ENCODE measurements around the gene RFX4. TPM values are rescaled to one million over a fixed set of nuclear protein-coding genes. Genes with fewer than 3 reads are reported as not detected.

Gene RFX4
- polyA plus RNA-seq, 2 donors: not detected

DNA sequence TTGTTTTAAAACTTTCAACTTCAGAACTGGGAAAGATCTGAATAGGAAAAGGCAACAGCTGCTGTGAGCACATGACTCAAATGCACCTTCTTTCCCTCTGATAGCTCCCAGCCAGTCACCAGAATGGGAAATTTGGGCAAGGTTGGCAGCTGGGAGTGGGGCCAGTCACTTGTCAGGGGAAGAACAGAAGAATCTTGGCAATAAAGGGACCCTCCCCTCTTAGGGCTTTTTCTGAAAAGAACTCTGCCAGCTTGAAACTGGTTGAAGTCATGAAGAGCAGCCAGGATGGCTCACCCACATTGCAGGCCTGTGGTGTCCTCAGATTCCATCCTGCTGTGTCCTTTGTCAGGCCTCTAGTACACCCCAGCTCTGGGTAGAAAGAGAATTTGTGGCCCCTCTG lies 181.4 kb downstream of the RFX4 start:
- Histone ChIP-seq H3K4me3 (ENCODE audit: low read depth in 1 of 2, low read length in 2 of 2) (no peak overlapping the region), H3K36me3 (ENCODE audit: control insufficient read depth in 2 of 2, insufficient read depth in 2 of 2, low read length in 1 of 2) (no peaks in the 10 kb centered on the region), H3K27ac (ENCODE audit: low read depth in 2 of 2, low read length in 1 of 2) (no peak overlapping the region), H3K27me3 (ENCODE audit: control insufficient read depth in 1 of 2, insufficient read depth in 2 of 2, low read length in 2 of 2) (no peaks in the 10 kb centered on the region), H3K4me1 (ENCODE audit: control insufficient read depth in 2 of 2, insufficient read depth in 2 of 2, low read length in 1 of 2) (no peaks in the 10 kb centered on the region), H3K9me3 (ENCODE audit: control insufficient read depth in 2 of 2, insufficient read depth in 1 of 2, low read depth in 1 of 2, low read length in 1 of 2) (no peaks in the 10 kb centered on the region)

DNA sequence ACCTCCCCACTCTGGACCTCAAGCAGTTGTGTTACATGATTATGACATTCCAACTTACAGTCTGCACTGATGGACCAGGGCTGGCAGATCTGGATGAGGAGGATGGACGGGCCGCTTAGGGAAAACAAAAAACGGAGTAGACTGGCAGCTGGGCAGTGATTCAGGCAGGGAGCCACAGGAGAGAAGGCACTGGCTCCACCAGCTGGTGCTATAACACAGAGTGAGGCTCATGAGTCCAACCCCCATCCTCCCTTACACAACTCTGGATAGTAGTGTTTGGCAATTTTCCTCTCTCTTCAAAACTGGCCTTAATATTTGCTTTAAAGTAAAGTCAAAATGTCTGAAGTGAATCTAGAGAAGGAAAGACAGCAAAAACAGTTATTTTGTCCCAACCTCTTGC lies 181.9 kb downstream of the RFX4 start:
- Histone ChIP-seq H3K27ac (ENCODE audit: low read depth in 2 of 2, low read length in 1 of 2) (no peak overlapping the region), H3K4me3 (ENCODE audit: low read depth in 1 of 2, low read length in 2 of 2) (no peak overlapping the region)
- 89 to 90% methylated on average over 3 of the region's 3 CpGs for WGBS, 2 donors

DNA sequence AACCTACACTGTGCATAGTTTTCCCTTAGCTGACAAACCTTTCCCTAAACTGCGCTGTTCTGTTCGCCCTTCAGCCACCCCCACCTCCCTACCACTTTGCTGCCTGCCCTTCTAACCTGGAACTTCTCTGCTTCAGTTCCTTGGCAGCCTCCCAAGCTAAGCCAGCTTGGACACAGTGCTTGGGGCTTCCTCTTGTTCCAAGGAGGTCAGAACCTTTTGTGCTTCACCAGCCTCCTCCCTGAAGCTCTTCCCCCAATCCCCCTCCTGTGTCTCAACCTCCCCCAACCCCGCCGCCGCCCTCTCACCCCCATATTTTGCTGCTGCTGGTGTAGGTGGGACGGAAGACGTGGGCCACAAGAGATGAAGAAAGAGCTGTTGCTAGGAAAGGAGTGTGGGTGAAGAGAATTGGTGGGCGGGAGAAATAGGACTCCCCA lies 183.6 kb downstream of the RFX4 start:
- H3K27me3 ChIP-seq (ENCODE audit: control insufficient read depth in 1 of 2, insufficient read depth in 2 of 2, low read length in 2 of 2): no peaks in the 10 kb centered on the region
- H3K9me3 ChIP-seq (ENCODE audit: control insufficient read depth in 2 of 2, insufficient read depth in 1 of 2, low read depth in 1 of 2, low read length in 1 of 2): no peaks in the 10 kb centered on the region
- no peaks in the 10 kb centered on the region for H3K36me3 ChIP-seq (ENCODE audit: control insufficient read depth in 2 of 2, insufficient read depth in 2 of 2, low read length in 1 of 2)
- no peak overlapping the region for H3K4me3 ChIP-seq (ENCODE audit: low read depth in 1 of 2, low read length in 2 of 2)
- H3K27ac ChIP-seq (ENCODE audit: low read depth in 2 of 2, low read length in 1 of 2): no peak overlapping the region
- 68 to 72% methylated on average over 8 of the region's 8 CpGs for WGBS, 2 donors
- no peaks in the 10 kb centered on the region for H3K4me1 ChIP-seq (ENCODE audit: control insufficient read depth in 2 of 2, insufficient read depth in 2 of 2, low read length in 1 of 2)

More for the DNA sequence above, 181.9 kb downstream of the RFX4 start:
- Histone ChIP-seq H3K27me3 (ENCODE audit: control insufficient read depth in 1 of 2, insufficient read depth in 2 of 2, low read length in 2 of 2) (no peaks in the 10 kb centered on the region), H3K9me3 (ENCODE audit: control insufficient read depth in 2 of 2, insufficient read depth in 1 of 2, low read depth in 1 of 2, low read length in 1 of 2) (no peaks in the 10 kb centered on the region), H3K4me1 (ENCODE audit: control insufficient read depth in 2 of 2, insufficient read depth in 2 of 2, low read length in 1 of 2) (no peaks in the 10 kb centered on the region), H3K36me3 (ENCODE audit: control insufficient read depth in 2 of 2, insufficient read depth in 2 of 2, low read length in 1 of 2) (no peaks in the 10 kb centered on the region)

DNA sequence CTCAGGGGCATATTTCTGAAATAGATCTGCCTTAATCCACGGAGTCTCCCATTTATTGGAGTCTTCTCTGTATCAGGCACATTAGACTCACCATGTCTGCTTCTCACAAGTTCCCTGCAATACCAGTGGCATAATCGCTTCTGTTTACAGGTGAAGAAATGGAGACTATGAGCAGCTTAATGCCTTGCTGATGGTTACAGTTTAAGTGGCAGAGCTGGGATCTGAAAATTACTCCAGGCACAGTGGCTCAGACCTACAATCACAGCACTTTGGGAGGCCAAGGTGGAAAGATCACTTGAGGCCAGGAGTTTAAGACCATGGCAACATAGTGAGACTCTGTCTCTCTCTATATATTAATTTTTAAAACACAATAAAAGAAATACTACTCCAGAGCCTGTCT lies 184.4 kb downstream of the RFX4 start:
- H3K36me3 ChIP-seq (ENCODE audit: control insufficient read depth in 2 of 2, insufficient read depth in 2 of 2, low read length in 1 of 2): no peaks in the 10 kb centered on the region
- H3K9me3 ChIP-seq (ENCODE audit: control insufficient read depth in 2 of 2, insufficient read depth in 1 of 2, low read depth in 1 of 2, low read length in 1 of 2): no peaks in the 10 kb centered on the region
- no peaks in the 10 kb centered on the region for H3K4me1 ChIP-seq (ENCODE audit: control insufficient read depth in 2 of 2, insufficient read depth in 2 of 2, low read length in 1 of 2)
- no peak overlapping the region for H3K4me3 ChIP-seq (ENCODE audit: low read depth in 1 of 2, low read length in 2 of 2)
- H3K27ac ChIP-seq (ENCODE audit: low read depth in 2 of 2, low read length in 1 of 2): no peak overlapping the region
- H3K27me3 ChIP-seq (ENCODE audit: control insufficient read depth in 1 of 2, insufficient read depth in 2 of 2, low read length in 2 of 2): no peaks in the 10 kb centered on the region
- 79 to 83% methylated on average over 2 of the region's 2 CpGs for WGBS, 2 donors

DNA sequence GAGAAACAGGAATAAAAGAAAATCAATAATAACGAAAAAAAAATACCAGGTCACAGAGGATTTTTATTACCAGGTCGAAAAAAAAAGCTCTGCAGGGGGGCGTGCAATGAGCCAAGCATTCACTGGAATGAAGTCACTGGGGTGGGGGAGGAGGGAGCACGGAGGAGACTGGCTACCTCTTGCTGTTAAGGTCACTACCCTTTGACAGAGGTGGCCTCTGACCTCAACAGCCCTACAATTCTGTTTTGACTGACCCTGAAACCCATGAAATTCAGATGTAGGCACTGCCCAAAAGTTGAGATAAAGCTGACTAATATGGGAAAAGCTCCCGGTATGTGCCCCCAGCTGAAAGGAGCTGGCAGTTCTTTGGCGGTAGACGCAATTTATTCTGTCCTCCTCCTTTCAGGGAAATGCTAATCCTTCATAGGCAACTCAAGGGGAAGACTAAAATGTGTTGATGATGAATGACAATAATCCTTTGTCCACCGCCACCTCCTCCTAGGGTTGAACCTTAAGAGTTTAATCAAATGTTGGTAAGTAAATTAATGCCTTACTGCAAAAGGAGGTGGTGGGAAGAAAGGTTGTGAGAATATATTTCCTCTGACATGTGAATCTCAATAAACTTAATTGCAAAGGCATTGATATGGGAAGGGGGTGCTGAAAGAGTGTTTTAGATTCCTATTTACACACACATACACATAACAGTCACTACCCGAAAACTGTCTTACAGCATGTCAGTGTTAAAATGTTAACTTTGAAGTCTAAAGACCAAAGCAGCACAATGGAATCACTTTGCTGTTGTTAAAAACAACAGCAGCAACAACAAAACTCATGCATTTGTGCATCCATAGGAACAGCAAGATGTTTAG lies 185.4 kb downstream of the RFX4 start:
- Histone ChIP-seq H3K9me3 (ENCODE audit: control insufficient read depth in 2 of 2, insufficient read depth in 1 of 2, low read depth in 1 of 2, low read length in 1 of 2) (no peaks in the 10 kb centered on the region), H3K4me3 (ENCODE audit: low read depth in 1 of 2, low read length in 2 of 2) (no peak overlapping the region), H3K4me1 (ENCODE audit: control insufficient read depth in 2 of 2, insufficient read depth in 2 of 2, low read length in 1 of 2) (no peaks in the 10 kb centered on the region), H3K27me3 (ENCODE audit: control insufficient read depth in 1 of 2, insufficient read depth in 2 of 2, low read length in 2 of 2) (no peaks in the 10 kb centered on the region), H3K27ac (ENCODE audit: low read depth in 2 of 2, low read length in 1 of 2) (no peak overlapping the region), H3K36me3 (ENCODE audit: control insufficient read depth in 2 of 2, insufficient read depth in 2 of 2, low read length in 1 of 2) (no peaks in the 10 kb centered on the region)
- WGBS, 2 donors: 61 to 67% methylated on average over 9 of the region's 9 CpGs

DNA sequence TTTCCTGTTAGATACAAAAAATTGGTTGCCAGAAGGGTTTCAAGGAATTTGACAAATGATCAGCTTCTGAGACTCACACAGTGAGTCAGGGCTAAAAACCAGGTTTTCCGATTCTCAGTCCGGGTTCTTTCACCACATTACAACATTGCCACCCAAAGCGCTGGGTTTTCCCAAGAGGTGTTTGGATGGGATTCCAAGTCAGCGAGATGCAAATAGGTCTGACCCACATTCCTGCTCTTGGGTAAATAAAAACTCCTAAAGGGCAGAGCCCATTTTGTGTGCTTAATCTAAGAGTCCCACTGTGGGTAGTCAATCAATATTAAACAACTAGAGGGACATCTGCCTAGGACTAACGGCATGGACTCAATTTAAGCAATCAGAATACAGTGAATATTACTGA lies 186.3 kb downstream of the RFX4 start:
- Histone ChIP-seq H3K36me3 (ENCODE audit: control insufficient read depth in 2 of 2, insufficient read depth in 2 of 2, low read length in 1 of 2) (no peaks in the 10 kb centered on the region), H3K27me3 (ENCODE audit: control insufficient read depth in 1 of 2, insufficient read depth in 2 of 2, low read length in 2 of 2) (no peaks in the 10 kb centered on the region), H3K9me3 (ENCODE audit: control insufficient read depth in 2 of 2, insufficient read depth in 1 of 2, low read depth in 1 of 2, low read length in 1 of 2) (no peaks in the 10 kb centered on the region), H3K4me1 (ENCODE audit: control insufficient read depth in 2 of 2, insufficient read depth in 2 of 2, low read length in 1 of 2) (no peaks in the 10 kb centered on the region), H3K27ac (ENCODE audit: low read depth in 2 of 2, low read length in 1 of 2) (no peak overlapping the region), H3K4me3 (ENCODE audit: low read depth in 1 of 2, low read length in 2 of 2) (no peak overlapping the region)
- 37 to 39% methylated on average over 5 of the region's 5 CpGs for WGBS, 2 donors

DNA sequence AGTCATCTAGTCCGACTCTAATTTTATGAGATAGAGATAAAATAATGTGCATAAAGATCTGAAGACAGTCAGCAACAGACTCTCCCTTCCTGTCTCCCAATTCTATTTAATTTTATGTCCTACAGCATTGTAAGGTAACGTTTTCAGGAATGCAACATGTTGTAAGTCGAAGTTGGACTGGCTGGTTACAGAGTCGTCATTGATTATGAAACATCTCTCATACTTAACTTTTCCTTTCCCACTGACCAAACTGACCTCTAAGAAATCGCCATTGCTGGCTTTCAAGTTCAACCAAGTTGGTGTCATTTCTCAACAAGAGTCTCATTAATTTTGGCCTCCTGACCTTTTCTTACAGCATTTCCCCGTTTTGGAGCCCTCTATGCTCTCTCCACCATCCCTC lies 186.7 kb downstream of the RFX4 start:
- Histone ChIP-seq H3K9me3 (ENCODE audit: control insufficient read depth in 2 of 2, insufficient read depth in 1 of 2, low read depth in 1 of 2, low read length in 1 of 2) (no peaks in the 10 kb centered on the region), H3K36me3 (ENCODE audit: control insufficient read depth in 2 of 2, insufficient read depth in 2 of 2, low read length in 1 of 2) (no peaks in the 10 kb centered on the region), H3K4me1 (ENCODE audit: control insufficient read depth in 2 of 2, insufficient read depth in 2 of 2, low read length in 1 of 2) (no peaks in the 10 kb centered on the region), H3K4me3 (ENCODE audit: low read depth in 1 of 2, low read length in 2 of 2) (no peak overlapping the region), H3K27me3 (ENCODE audit: control insufficient read depth in 1 of 2, insufficient read depth in 2 of 2, low read length in 2 of 2) (no peaks in the 10 kb centered on the region), H3K27ac (ENCODE audit: low read depth in 2 of 2, low read length in 1 of 2) (no peak overlapping the region)
- 63 to 67% methylated on average over 6 of the region's 6 CpGs for WGBS, 2 donors

DNA sequence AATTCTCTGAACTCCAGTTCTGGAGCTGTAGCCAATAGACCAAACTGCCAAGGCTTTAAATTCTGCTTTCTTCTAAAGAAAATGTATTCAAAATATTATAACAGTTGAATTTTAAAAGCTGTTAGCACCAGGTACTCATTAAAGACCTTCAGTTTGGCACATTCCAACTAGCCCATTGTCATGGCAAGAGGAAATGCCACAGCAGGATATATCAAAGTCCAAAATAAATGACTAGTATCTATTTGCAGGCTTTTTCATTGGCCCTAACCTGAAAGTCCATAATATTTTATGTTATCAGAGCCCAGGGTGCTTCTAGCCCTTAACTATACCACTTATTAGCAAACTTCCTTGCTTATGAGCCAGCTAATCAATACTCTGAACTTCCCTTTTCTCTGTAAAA lies 188.6 kb downstream of the RFX4 start:
- H3K27ac ChIP-seq (ENCODE audit: low read depth in 2 of 2, low read length in 1 of 2): no peak overlapping the region
- H3K36me3 ChIP-seq (ENCODE audit: control insufficient read depth in 2 of 2, insufficient read depth in 2 of 2, low read length in 1 of 2): no peaks in the 10 kb centered on the region
- no peaks in the 10 kb centered on the region for H3K9me3 ChIP-seq (ENCODE audit: control insufficient read depth in 2 of 2, insufficient read depth in 1 of 2, low read depth in 1 of 2, low read length in 1 of 2)
- no peak overlapping the region for H3K4me3 ChIP-seq (ENCODE audit: low read depth in 1 of 2, low read length in 2 of 2)
- peaks cover 2 to 3% of the 10 kb centered on the region in 2 donors for H3K4me1 ChIP-seq (ENCODE audit: control insufficient read depth in 2 of 2, insufficient read depth in 2 of 2, low read length in 1 of 2)
- H3K27me3 ChIP-seq (ENCODE audit: control insufficient read depth in 1 of 2, insufficient read depth in 2 of 2, low read length in 2 of 2): no peaks in the 10 kb centered on the region

DNA sequence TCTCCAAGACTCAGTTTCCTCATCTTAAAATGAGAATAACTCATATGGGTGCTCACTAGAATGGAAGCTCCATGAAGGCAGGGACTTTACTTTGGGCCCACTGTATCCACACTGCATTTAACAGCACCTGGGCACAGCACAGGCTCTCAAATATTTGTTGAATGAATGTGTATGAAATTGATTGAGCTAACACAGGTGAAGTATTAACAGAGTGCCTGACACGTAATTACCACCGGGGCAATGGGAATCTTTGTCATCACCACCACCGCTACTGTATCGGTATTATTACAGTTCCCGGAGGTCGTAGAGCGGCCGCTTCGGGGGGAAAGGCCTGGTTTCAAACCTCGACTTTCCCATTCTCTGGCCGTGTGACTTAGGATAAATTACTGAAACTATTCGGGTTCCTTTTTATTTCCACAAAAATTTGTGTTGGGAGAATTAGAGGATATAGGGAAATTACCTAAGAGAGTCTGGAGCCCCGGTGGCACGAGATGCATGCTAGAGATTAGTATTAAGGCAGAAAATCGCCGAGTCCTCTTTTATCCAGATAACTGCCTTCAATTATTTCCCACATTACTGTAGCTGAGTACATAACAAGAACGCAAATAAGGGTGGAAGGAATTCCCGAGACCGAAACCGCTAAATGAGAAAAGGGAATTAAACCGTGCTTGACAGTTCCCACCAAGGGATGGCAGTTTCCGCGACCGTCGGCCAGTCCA lies 190.6 kb downstream of the RFX4 start:
- 35 to 42% methylated on average over 25 of the region's 25 CpGs for WGBS, 2 donors
- Histone ChIP-seq H3K27ac (ENCODE audit: low read depth in 2 of 2, low read length in 1 of 2) (peak overlapping the region; percentile 44 to 90), H3K9me3 (ENCODE audit: control insufficient read depth in 2 of 2, insufficient read depth in 1 of 2, low read depth in 1 of 2, low read length in 1 of 2) (no peaks in the 10 kb centered on the region), H3K4me3 (ENCODE audit: low read depth in 1 of 2, low read length in 2 of 2) (peak overlapping the region; percentile 76 to 81), H3K36me3 (ENCODE audit: control insufficient read depth in 2 of 2, insufficient read depth in 2 of 2, low read length in 1 of 2) (no peaks in the 10 kb centered on the region), H3K27me3 (ENCODE audit: control insufficient read depth in 1 of 2, insufficient read depth in 2 of 2, low read length in 2 of 2) (no peaks in the 10 kb centered on the region), H3K4me1 (ENCODE audit: control insufficient read depth in 2 of 2, insufficient read depth in 2 of 2, low read length in 1 of 2) (peaks cover 2 to 3% of the 10 kb centered on the region in 2 donors)

Measured in esophagus (tissue), 2 donors.